Neural cell (in vitro differentiated cells): ENCODE data around the gene NXPH2.

Experiments
- CTCF ChIP-seq: fragments of 450-650 bp; IDR thresholded peaks from 2 replicates; pipeline ENCODE4 v1.5.1; 2014; ENCODE audit warnings: antibody characterized with exemption, mild to moderate bottlenecking, moderate library complexity; ENCODE audit not compliant: poor library complexity, severe bottlenecking
- EP300 ChIP-seq: fragments of 450-650 bp; conservative IDR thresholded peaks from 2 replicates; pipeline ENCODE4 v1.6.1; 2014; ENCODE audit warnings: antibody characterized with exemption, mild to moderate bottlenecking, moderate library complexity; ENCODE audit not compliant: poor library complexity, severe bottlenecking
- EZH2 ChIP-seq: fragments of 200-600, 300-800 bp; shearing (Covaris generic), sonication (generic); IDR thresholded peaks from 2 replicates; pipeline ENCODE4 v1.6.1; 2014; ENCODE audit warnings: antibody characterized with exemption, low read length, borderline replicate concordance, mild to moderate bottlenecking; ENCODE audit not compliant: insufficient read depth, poor library complexity, severe bottlenecking
- POLR2AphosphoS5 ChIP-seq: IDR thresholded peaks from 2 replicates; pipeline ENCODE4 v1.6.1; 2012
- RAD21 ChIP-seq: fragments of 450-650 bp; conservative IDR thresholded peaks from 2 replicates; pipeline ENCODE4 v1.6.1; 2014; ENCODE audit warnings: antibody characterized with exemption, mild to moderate bottlenecking, moderate library complexity

- no peak for TF ChIP-seq CTCF
- no peak for TF ChIP-seq EZH2
- no peak for TF ChIP-seq RAD21
- TF ChIP-seq EP300: no peak
- TF ChIP-seq POLR2AphosphoS5: no peak
These were observed 88.5 kb downstream of the NXPH2 start for GRCh38 chr2:138691667-138692066.
